CD4-positive, alpha-beta T cell treated with Interleukin-4 for 1 hour (primary cell): ENCODE results near the gene GBF1.

Experiments
- DNase-seq, 2 donors: peaks; one replicate each; pipeline ENCODE4 v3.0.0-alpha.2; 2020 to 2022

Gene GBF1

GRCh38 chr10:102409604-102410428 lies 164.5 kb downstream of the GBF1 start:
- DNase-seq, result no peak

GRCh38 chr10:102410429-102411073 lies 165.2 kb downstream of the GBF1 start:
- peak; percentile 41 to 53 for DNase-seq

- DNase-seq, result no peak
Measured at GRCh38 chr10:102411341-102412255, 166.3 kb downstream of the GBF1 start.

GRCh38 chr10:102412293-102412692 lies 167.0 kb downstream of the GBF1 start:
- no peak for DNase-seq

GRCh38 chr10:102413053-102413705 lies 167.8 kb downstream of the GBF1 start:
- peak; percentile 46 to 58 for DNase-seq

- no peak for DNase-seq
Measured at GRCh38 chr10:102413806-102414561, 168.7 kb downstream of the GBF1 start.

GRCh38 chr10:102414749-102415148 lies 169.4 kb downstream of the GBF1 start:
- no peak for DNase-seq

GRCh38 chr10:102416283-102416682 lies 171.0 kb downstream of the GBF1 start:
- DNase-seq, result no peak

GRCh38 chr10:102416695-102417094 lies 171.4 kb downstream of the GBF1 start:
- no peak for DNase-seq

GRCh38 chr10:102418622-102419268 lies 173.4 kb downstream of the GBF1 start, which contains the start of gene PSD:
TSS of gene PSD (minus strand) at chr10:102418785. CDS start at chr10:102417038, 1,747 bp downstream.
- DNase-seq, result no peak

GRCh38 chr10:102419269-102420180 lies 174.2 kb downstream of the GBF1 start:
- peak; percentile 58 to 69 for DNase-seq

GRCh38 chr10:102420181-102420713 lies 174.9 kb downstream of the GBF1 start:
- no peak for DNase-seq

- peak; percentile 96 to 97 for DNase-seq
Measured at GRCh38 chr10:102420714-102421506, 175.6 kb downstream of the GBF1 start, which contains the start of gene FBXL15. TSS of gene FBXL15 (plus strand) at chr10:102420836. CDS start at chr10:102421130, 294 bp downstream.

- DNase-seq, result no peak
Measured at GRCh38 chr10:102421507-102421756, 176.1 kb downstream of the GBF1 start.

- DNase-seq, result peak in 1 of 2 donors; percentile 26
Measured at GRCh38 chr10:102421757-102422512, 176.6 kb downstream of the GBF1 start.

- DNase-seq, result peak; percentile 54 to 67
Measured at GRCh38 chr10:102422545-102423129, 177.3 kb downstream of the GBF1 start.

GRCh38 chr10:102423372-102423968 lies 178.1 kb downstream of the GBF1 start:
- DNase-seq, result no peak
